Trophoblast cell (in vitro differentiated cells and primary cell): ENCODE results near the gene LAMA3.

Experiments
- DNase-seq, 2 donors: peaks; one replicate each; pipeline ENCODE4 v3.0.0-alpha.2; 2016
- H2AFZ ChIP-seq: 2 replicates; pipeline ENCODE4 v1.6.1; 2013; ENCODE audit warnings: low read length, moderate library complexity, mild to moderate bottlenecking; ENCODE audit not compliant: insufficient read depth, poor library complexity
- H2AK5ac ChIP-seq: 2 replicates; pipeline ENCODE4 v1.6.1; 2013; ENCODE audit warnings: mild to moderate bottlenecking, low read length
- H2BK120ac ChIP-seq: 2 replicates; pipeline ENCODE4 v1.6.1; 2013; ENCODE audit warnings: low read length, mild to moderate bottlenecking, moderate library complexity; ENCODE audit not compliant: insufficient read depth, poor library complexity
- H2BK12ac ChIP-seq: 2 replicates; pipeline ENCODE4 v1.6.1; 2013; ENCODE audit warnings: mild to moderate bottlenecking, low read length, moderate library complexity
- H2BK5ac ChIP-seq: 2 replicates; pipeline ENCODE4 v1.6.1; 2013; ENCODE audit warnings: low read length, low read depth, moderate library complexity, mild to moderate bottlenecking; ENCODE audit not compliant: poor library complexity
- H3K14ac ChIP-seq: 2 replicates; pipeline ENCODE4 v1.6.1; 2013; ENCODE audit warnings: mild to moderate bottlenecking, low read length
- H3K18ac ChIP-seq: 2 replicates; pipeline ENCODE4 v1.6.1; 2013; ENCODE audit warnings: mild to moderate bottlenecking, low read length
- H3K23ac ChIP-seq: 2 replicates; pipeline ENCODE4 v1.6.1; 2013; ENCODE audit warnings: low read length
- H3K27ac ChIP-seq: 2 replicates; pipeline ENCODE4 v1.5.1; 2013; ENCODE audit warnings: low read depth, mild to moderate bottlenecking, inconsistent platforms, low read length, moderate library complexity
- H3K27me3 ChIP-seq: 2 replicates; pipeline ENCODE4 v1.6.1; 2013; ENCODE audit warnings: inconsistent platforms, mild to moderate bottlenecking, low read length, moderate library complexity; ENCODE audit not compliant: insufficient read depth
- H3K36me3 ChIP-seq, 2 experiments: 1 replicate in 1 of 2; 2 replicates in 1 of 2; pipeline ENCODE4 v1.6.1; 2013; ENCODE audit warnings: low read length in 2 of 2, mild to moderate bottlenecking in 2 of 2, moderate library complexity in 1 of 2; ENCODE audit not compliant: insufficient read depth in 2 of 2, control insufficient read depth in 1 of 2
- H3K4ac ChIP-seq: 2 replicates; pipeline ENCODE4 v1.6.1; 2013; ENCODE audit warnings: low read depth, mild to moderate bottlenecking, low read length, moderate library complexity
- H3K4me1 ChIP-seq, 2 experiments: 1 replicate in 1 of 2; 2 replicates in 1 of 2; pipeline ENCODE4 v1.6.1; 2013; ENCODE audit warnings: low read length in 2 of 2, mild to moderate bottlenecking in 2 of 2, moderate library complexity in 1 of 2; ENCODE audit not compliant: insufficient read depth in 2 of 2, control insufficient read depth in 1 of 2
- H3K4me2 ChIP-seq: 2 replicates; pipeline ENCODE4 v1.6.1; 2013; ENCODE audit warnings: inconsistent platforms, mild to moderate bottlenecking, low read length, moderate library complexity
- H3K4me3 ChIP-seq: 2 replicates; pipeline ENCODE4 v1.5.1; 2013; ENCODE audit warnings: mild to moderate bottlenecking, low read depth, low read length, inconsistent platforms
- H3K79me1 ChIP-seq: one replicate; pipeline ENCODE4 v1.6.1; 2013; ENCODE audit warnings: low read length
- H3K79me2 ChIP-seq: 2 replicates; pipeline ENCODE4 v1.6.1; 2013; ENCODE audit warnings: low read length, mild to moderate bottlenecking; ENCODE audit not compliant: control insufficient read depth, insufficient read depth, poor library complexity
- H3K9ac ChIP-seq: 2 replicates; pipeline ENCODE4 v1.6.1; 2013; ENCODE audit warnings: mild to moderate bottlenecking, low read length
- H3K9me3 ChIP-seq: 2 replicates; pipeline ENCODE4 v1.6.1; 2013; ENCODE audit warnings: low read depth, mild to moderate bottlenecking, control low read depth, inconsistent platforms, low read length; ENCODE audit not compliant: insufficient read depth
- H4K12ac ChIP-seq: 2 replicates; pipeline ENCODE4 v1.6.1; 2013; ENCODE audit warnings: low read depth, mild to moderate bottlenecking, low read length, moderate library complexity
- H4K8ac ChIP-seq: 2 replicates; pipeline ENCODE4 v1.6.1; 2013; ENCODE audit warnings: low read depth, mild to moderate bottlenecking, low read length, moderate library complexity
- H4K91ac ChIP-seq: one replicate; pipeline ENCODE4 v1.6.1; 2013; ENCODE audit warnings: low read depth, mild to moderate bottlenecking, low read length, moderate library complexity
- WGBS: extraction: QIAGEN DNeasy Blood & Tissue Kit; methylation state at CpG from one replicate; pipeline ENCODE4 v1.1.7; 2013; ENCODE audit warnings: missing lambda C conversion rate; ENCODE audit not compliant: insufficient read length, insufficient coverage; ENCODE audit errors: extremely low coverage; 5-methylcytosine and 5-hydroxymethylcytosine counted together

The LAMA3 gene

GRCh38 chr18:23966909-23967308, 277.7 kb downstream of the LAMA3 start:
- Histone ChIP-seq H3K4me1 (peaks cover 0 to 2% of the 10 kb centered on the region in 2 experiments), H4K91ac (no peak overlapping the region), H2AFZ (no peak overlapping the region)

GRCh38 chr18:23967321-23968089, 278.3 kb downstream of the LAMA3 start:
- Histone ChIP-seq H3K4me3 (peak overlapping the region; percentile 25), H2BK5ac (no peak overlapping the region), H3K4ac (no peak overlapping the region), H3K79me2 (peaks cover 2% of the 10 kb centered on the region), H3K14ac (no peak overlapping the region), H3K27me3 (no peaks in the 10 kb centered on the region), H4K12ac (no peak overlapping the region), H3K4me2 (no peak overlapping the region), H4K91ac (no peak overlapping the region), H3K79me1 (no peaks in the 10 kb centered on the region), H2AFZ (no peak overlapping the region), H3K23ac (no peak overlapping the region), H3K36me3 (no peaks in the 10 kb centered on the region), H3K27ac (no peak overlapping the region), H3K4me1 (peaks cover 0 to 2% of the 10 kb centered on the region in 2 experiments), H4K8ac (no peak overlapping the region), H2BK12ac (no peak overlapping the region), H3K9ac (peak overlapping the region; percentile 29), H3K18ac (no peak overlapping the region), H2AK5ac (no peak overlapping the region), H2BK120ac (no peak overlapping the region), H3K9me3 (peaks cover 1% of the 10 kb centered on the region)
- no peak for DNase-seq
- no CpG with 5 or more reads among the region's 9 CpGs for WGBS

More at GRCh38 chr18:23966909-23967308, 277.7 kb downstream of the LAMA3 start:
- peaks cover 1% of the 10 kb centered on the region for H3K9me3 ChIP-seq
- no peak overlapping the region for H3K27ac ChIP-seq
- no peak overlapping the region for H4K12ac ChIP-seq
- no peaks in the 10 kb centered on the region for H3K79me1 ChIP-seq
- H3K9ac ChIP-seq: no peak overlapping the region
- no peak overlapping the region for H3K4me3 ChIP-seq
- no peak for DNase-seq
- no peak overlapping the region for H3K18ac ChIP-seq
- no CpG with 5 or more reads among the region's 8 CpGs for WGBS
- no peak overlapping the region for H3K4ac ChIP-seq
- no peak overlapping the region for H2AK5ac ChIP-seq
- H3K79me2 ChIP-seq: peaks cover 2% of the 10 kb centered on the region
- no peak overlapping the region for H2BK5ac ChIP-seq
- no peak overlapping the region for H3K4me2 ChIP-seq
- no peak overlapping the region for H2BK120ac ChIP-seq
- no peak overlapping the region for H3K14ac ChIP-seq
- H3K23ac ChIP-seq: no peak overlapping the region
- no peak overlapping the region for H2BK12ac ChIP-seq
- H3K27me3 ChIP-seq: no peaks in the 10 kb centered on the region
- H3K36me3 ChIP-seq: no peaks in the 10 kb centered on the region
- no peak overlapping the region for H4K8ac ChIP-seq

- H2BK120ac ChIP-seq: no peak overlapping the region
- H2BK12ac ChIP-seq: no peak overlapping the region
- H2AK5ac ChIP-seq: no peak overlapping the region
- H3K27ac ChIP-seq: no peak overlapping the region
- no peak for DNase-seq
- H2AFZ ChIP-seq: no peak overlapping the region
- no peak overlapping the region for H3K4ac ChIP-seq
- H3K4me2 ChIP-seq: no peak overlapping the region
- WGBS: no CpG with 5 or more reads among the region's 4 CpGs
- H2BK5ac ChIP-seq: no peak overlapping the region
- H3K9me3 ChIP-seq: peaks cover 1% of the 10 kb centered on the region
- peaks cover 0 to 2% of the 10 kb centered on the region in 2 experiments for H3K4me1 ChIP-seq
- no peak overlapping the region for H3K23ac ChIP-seq
- H3K79me2 ChIP-seq: peaks cover 2% of the 10 kb centered on the region
- H3K4me3 ChIP-seq: no peak overlapping the region
- no peaks in the 10 kb centered on the region for H3K36me3 ChIP-seq
- no peak overlapping the region for H3K18ac ChIP-seq
- H3K9ac ChIP-seq: no peak overlapping the region
- no peak overlapping the region for H4K91ac ChIP-seq
- H3K14ac ChIP-seq: no peak overlapping the region
- no peaks in the 10 kb centered on the region for H3K79me1 ChIP-seq
- H3K27me3 ChIP-seq: no peaks in the 10 kb centered on the region
- H4K12ac ChIP-seq: no peak overlapping the region
- no peak overlapping the region for H4K8ac ChIP-seq
Measured at GRCh38 chr18:23968638-23969604, 279.7 kb downstream of the LAMA3 start.

GRCh38 chr18:23969664-23970063, 280.4 kb downstream of the LAMA3 start:
- H3K79me2 ChIP-seq: no peaks in the 10 kb centered on the region
- no peak overlapping the region for H3K27ac ChIP-seq
- no CpG with 5 or more reads among the region's 6 CpGs for WGBS
- H2AK5ac ChIP-seq: no peak overlapping the region
- no peaks in the 10 kb centered on the region for H3K9me3 ChIP-seq
- H4K91ac ChIP-seq: no peak overlapping the region
- H2BK5ac ChIP-seq: no peak overlapping the region
- no peak overlapping the region for H3K4me2 ChIP-seq
- no peak overlapping the region for H3K4me3 ChIP-seq
- no peaks in the 10 kb centered on the region for H3K27me3 ChIP-seq
- H3K14ac ChIP-seq: no peak overlapping the region
- no peak overlapping the region for H3K23ac ChIP-seq
- no peaks in the 10 kb centered on the region for H3K36me3 ChIP-seq
- H2AFZ ChIP-seq: no peak overlapping the region
- no peak overlapping the region for H3K4ac ChIP-seq
- H3K9ac ChIP-seq: no peak overlapping the region
- H3K18ac ChIP-seq: no peak overlapping the region
- no peak for DNase-seq
- no peak overlapping the region for H2BK120ac ChIP-seq
- no peak overlapping the region for H4K8ac ChIP-seq
- no peaks in the 10 kb centered on the region for H3K4me1 ChIP-seq
- no peak overlapping the region for H2BK12ac ChIP-seq
- no peak overlapping the region for H4K12ac ChIP-seq
- no peaks in the 10 kb centered on the region for H3K79me1 ChIP-seq
